Colonic mucosa (tissue), 4 donors: Measurements from ENCODE around the gene SLC2A8. TPM values are rescaled to one million over a fixed set of nuclear protein-coding genes. Genes with fewer than 3 reads are reported as not detected.

Experiments used
- DNase-seq: peaks from one replicate; pipeline ENCODE4 v3.0.0-alpha.2; 2020
- H3K27ac ChIP-seq: fragments of 200-600 bp; one replicate; pipeline ENCODE4 v1.8.0; 2021
- H3K27me3 ChIP-seq: fragments of 200-600 bp; one replicate; pipeline ENCODE4 v1.8.0; 2021
- H3K36me3 ChIP-seq: fragments of 200-600 bp; one replicate; pipeline ENCODE4 v1.8.0; 2021
- H3K4me1 ChIP-seq: fragments of 200-600 bp; one replicate; pipeline ENCODE4 v1.8.0; 2021; ENCODE audit warnings: mild to moderate bottlenecking
- H3K4me3 ChIP-seq: fragments of 200-600 bp; one replicate; pipeline ENCODE4 v1.8.0; 2021
- H3K9ac ChIP-seq, 2 donors: one replicate each; pipeline ENCODE4 v1.7.0; 2013; ENCODE audit warnings: control low read depth in 2 of 2, low read depth in 2 of 2, low read length in 2 of 2
- H3K9me3 ChIP-seq: fragments of 200-600 bp; one replicate; pipeline ENCODE4 v1.8.0; 2021
- intact Hi-C: fragments of 100-400 bp; cut with DNase I; formaldehyde crosslinking; loops from one replicate; pipeline ENCODE4 v1.14.1; 2022
- total RNA-seq, 2 donors: library from RNA; stranded (reverse); fragmentation: NEBNext Ultra II Directional in 1 of 2; extraction: Animal tissue kit (Norgen Biotek cat#: 25700) in 1 of 2; gene quantifications; one replicate each; pipeline ENCODE4 v1.2.1, GENCODE V29; 2021
- TF ChIP-seq, protein P1 (sequence below): fragments of 200-600 bp; IDR thresholded peaks from one replicate; pipeline ENCODE4 v1.8.0; 2022; ENCODE audit warnings: antibody characterized with exemption, mild to moderate bottlenecking
- donor health status: healthy.
- donor health status: DM: no; HTN: no; CAD: no.
- donor health status: DM: no; HTN: no; CAD: no.

Gene SLC2A8
- total RNA-seq, 2 donors from 2014 or later, result 20.4 to 33.6 TPM

DNA sequence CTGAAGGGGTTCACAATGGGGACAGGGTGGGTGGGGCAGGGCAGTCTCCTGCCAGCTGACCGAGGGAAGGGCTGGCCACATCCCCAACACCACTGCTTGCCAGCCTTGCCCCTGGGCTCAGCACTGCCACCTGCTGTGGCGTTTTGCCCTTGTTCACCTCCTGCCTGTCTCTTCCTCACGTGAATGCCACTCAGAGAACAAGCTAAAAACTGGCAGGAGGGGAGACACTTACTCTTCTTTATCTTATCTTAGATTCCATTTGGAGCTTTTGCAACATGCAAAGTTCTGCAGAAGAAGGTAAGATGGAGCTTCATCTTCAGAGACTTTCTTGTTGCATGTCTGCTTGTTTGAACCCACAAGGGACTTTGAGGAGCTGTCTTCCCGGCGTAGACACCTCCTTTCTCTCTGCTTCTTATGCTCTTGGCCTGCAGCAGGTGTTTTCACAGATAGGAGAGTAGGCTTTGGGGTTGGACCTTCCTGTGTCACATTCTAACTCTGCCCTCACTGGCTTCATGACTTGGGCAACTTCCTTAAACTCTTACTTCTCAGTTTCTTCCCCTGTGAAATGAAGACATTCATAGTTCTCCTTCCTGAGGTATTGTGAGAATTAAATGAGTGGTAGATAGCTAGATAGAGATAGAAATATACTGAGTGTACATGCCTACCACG lies 58.5 kb downstream of the SLC2A8 start:
- H3K36me3 ChIP-seq, result peaks cover 4% of the 10 kb centered on the region
- no peak overlapping the region for H3K9ac ChIP-seq
- H3K4me1 ChIP-seq, result no peaks in the 10 kb centered on the region
- intact Hi-C loops, result no loop called here
- H3K4me3 ChIP-seq, result no peak overlapping the region
- H3K27me3 ChIP-seq, result no peaks in the 10 kb centered on the region
- H3K9me3 ChIP-seq, result no peaks in the 10 kb centered on the region
- DNase-seq, result peak; percentile 40
- H3K27ac ChIP-seq, result no peak overlapping the region
- TF ChIP-seq, protein P1, sequence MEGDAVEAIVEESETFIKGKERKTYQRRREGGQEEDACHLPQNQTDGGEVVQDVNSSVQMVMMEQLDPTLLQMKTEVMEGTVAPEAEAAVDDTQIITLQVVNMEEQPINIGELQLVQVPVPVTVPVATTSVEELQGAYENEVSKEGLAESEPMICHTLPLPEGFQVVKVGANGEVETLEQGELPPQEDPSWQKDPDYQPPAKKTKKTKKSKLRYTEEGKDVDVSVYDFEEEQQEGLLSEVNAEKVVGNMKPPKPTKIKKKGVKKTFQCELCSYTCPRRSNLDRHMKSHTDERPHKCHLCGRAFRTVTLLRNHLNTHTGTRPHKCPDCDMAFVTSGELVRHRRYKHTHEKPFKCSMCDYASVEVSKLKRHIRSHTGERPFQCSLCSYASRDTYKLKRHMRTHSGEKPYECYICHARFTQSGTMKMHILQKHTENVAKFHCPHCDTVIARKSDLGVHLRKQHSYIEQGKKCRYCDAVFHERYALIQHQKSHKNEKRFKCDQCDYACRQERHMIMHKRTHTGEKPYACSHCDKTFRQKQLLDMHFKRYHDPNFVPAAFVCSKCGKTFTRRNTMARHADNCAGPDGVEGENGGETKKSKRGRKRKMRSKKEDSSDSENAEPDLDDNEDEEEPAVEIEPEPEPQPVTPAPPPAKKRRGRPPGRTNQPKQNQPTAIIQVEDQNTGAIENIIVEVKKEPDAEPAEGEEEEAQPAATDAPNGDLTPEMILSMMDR, result peak; percentile 38

DNA sequence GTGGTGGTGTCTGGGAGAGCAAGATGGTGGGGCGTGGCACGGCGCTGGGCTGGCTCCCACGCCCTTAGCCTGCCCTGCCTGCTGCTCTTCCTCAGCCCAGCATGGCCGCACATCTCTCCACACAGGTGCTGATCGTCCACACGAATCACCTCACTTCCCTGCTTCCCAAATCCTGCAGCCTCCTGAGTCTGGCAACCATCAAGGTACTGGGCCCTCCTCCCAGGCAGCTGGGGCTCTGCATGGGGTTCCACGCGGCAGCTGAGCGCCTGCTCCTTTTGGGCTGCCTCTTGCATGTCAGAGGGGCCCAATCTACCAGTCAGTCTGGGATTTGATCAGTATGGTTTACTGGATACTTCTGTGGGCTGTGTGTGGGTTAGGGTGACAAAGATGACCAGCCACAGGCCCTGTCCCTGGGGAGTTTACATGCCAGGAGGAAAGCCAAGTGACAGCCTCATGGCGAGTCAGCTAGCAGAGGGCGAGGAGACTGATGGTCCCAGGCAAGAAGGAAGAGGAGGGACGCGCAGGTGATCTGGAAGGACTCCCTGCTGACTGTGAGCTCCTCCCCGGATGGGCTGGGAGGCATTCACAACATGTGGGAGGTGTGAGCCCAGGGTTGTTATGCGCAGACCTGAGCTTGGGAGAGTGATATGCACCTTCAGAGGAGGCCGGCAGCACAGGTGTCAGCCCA lies 60.4 kb downstream of the SLC2A8 start:
- no peak for DNase-seq
- TF ChIP-seq, protein P1, result no peak
- no peaks in the 10 kb centered on the region for H3K27me3 ChIP-seq
- H3K9me3 ChIP-seq, result no peaks in the 10 kb centered on the region
- no peaks in the 10 kb centered on the region for H3K4me1 ChIP-seq
- H3K36me3 ChIP-seq, result peaks cover 12% of the 10 kb centered on the region
- no peak overlapping the region for H3K9ac ChIP-seq
- no peak overlapping the region for H3K4me3 ChIP-seq
- H3K27ac ChIP-seq, result no peak overlapping the region
- intact Hi-C loops, result no loop called here

Other genes with a start within 250 kb of the SLC2A8 start
- 1 to 10 TPM; 4.1 to 5.1 TPM for gene GARNL3, start 132.4 kb upstream of the SLC2A8 start, total RNA-seq
- gene ZNF79, start 27.2 kb downstream of the SLC2A8 start, total RNA-seq, result 1 to 10 TPM; 5.8 to 6.4 TPM
- 100 to 1,000 TPM; 916 to 973 TPM for gene RPL12, start 54.2 kb downstream of the SLC2A8 start, total RNA-seq
- gene LRSAM1, start 54.3 kb downstream of the SLC2A8 start, total RNA-seq, result 10 to 100 TPM; 14.7 to 15.6 TPM
- gene STXBP1, start 215.1 kb downstream of the SLC2A8 start, total RNA-seq, result 10 to 100 TPM in 1 of 2 donors, 1 to 10 TPM in 1; 8.2 to 15.8 TPM